SK-N-SH (cell line): Measurements from ENCODE around the gene ZSWIM8. TPM values are rescaled to one million over a fixed set of nuclear protein-coding genes. Genes with fewer than 3 reads are reported as not detected.

Experiments used
- CTCF ChIA-PET: fragments of 300-600, 350-600 bp; formaldehyde crosslinking; extraction: SDS; loops from one replicate; lab custom pipeline; 2021; lab: Yijun Ruan, JAX
- POLR2A ChIA-PET: fragments of 350-600 bp; sonication (Branson Sonifier 250); formaldehyde crosslinking; extraction: SDS; loops from one replicate; lab custom pipeline; 2020; ENCODE audit warnings: antibody characterized with exemption, inconsistent platforms; lab: Yijun Ruan, JAX
- DNase-seq: peaks from one replicate; pipeline ENCODE4 v3.0.0; 2012
- H2AFZ ChIP-seq: fragments of 200-600 bp; sonication (generic); 2 replicates; pipeline ENCODE4 v1.8.1; 2016; ENCODE audit warnings: antibody characterized with exemption, mild to moderate bottlenecking, low read depth
- H3F3A ChIP-seq: fragments of 200-600 bp; sonication (generic); replicated peaks from 2 replicates; pipeline ENCODE3; 2016; ENCODE audit warnings: antibody characterized with exemption, mild to moderate bottlenecking; ENCODE audit not compliant: insufficient read depth
- H3K27ac ChIP-seq, 2 experiments: fragments of 200-500 bp in 1 of 2; fragments of 200-600 bp in 1 of 2; sonication (Bioruptor generic) in 1 of 2; sonication (generic), shearing (Covaris generic) in 1 of 2; 2 replicates each; pipeline versions ENCODE4 v1.5.1 to v1.6.1; 2014 to 2016; ENCODE audit warnings: low read depth in 2 of 2, inconsistent platforms in 1 of 2, low read length in 1 of 2, mild to moderate bottlenecking in 1 of 2, mixed read lengths in 1 of 2
- H3K27me3 ChIP-seq: fragments of 200-600 bp; sonication (generic), shearing (Covaris generic); 2 replicates; pipeline ENCODE4 v1.6.1; 2016; ENCODE audit warnings: mixed run types; ENCODE audit not compliant: insufficient read depth
- H3K36me3 ChIP-seq, 2 experiments: fragments of 200-500 bp in 1 of 2; fragments of 200-600 bp in 1 of 2; sonication (Bioruptor generic) in 1 of 2; sonication (generic) in 1 of 2; replicated peaks in 1 of 2; 2 replicates each; pipeline versions ENCODE3 to v1.5.1; 2014 to 2016; ENCODE audit warnings: low read length in 1 of 2, mild to moderate bottlenecking in 1 of 2; ENCODE audit not compliant: insufficient read depth in 2 of 2, control insufficient read depth in 1 of 2
- H3K4me1 ChIP-seq, 2 experiments: fragments of 200-500 bp in 1 of 2; fragments of 200-600 bp in 1 of 2; sonication (Bioruptor generic) in 1 of 2; sonication (generic), shearing (Covaris generic) in 1 of 2; 2 replicates each; pipeline versions ENCODE4 v1.5.1 to v1.6.1; 2014 to 2016; ENCODE audit warnings: low read depth in 1 of 2, low read length in 1 of 2, mixed run types in 1 of 2; ENCODE audit not compliant: insufficient read depth in 2 of 2, control insufficient read depth in 1 of 2
- H3K4me2 ChIP-seq: fragments of 200-600 bp; sonication (generic), shearing (Covaris generic); 2 replicates; pipeline ENCODE4 v1.6.1; 2017; ENCODE audit warnings: mixed run types
- H3K4me3 ChIP-seq, 2 experiments: fragments of 200-500 bp in 1 of 2; fragments of 200-600 bp in 1 of 2; sonication (Bioruptor generic) in 1 of 2; sonication (generic), shearing (Covaris generic) in 1 of 2; 2 replicates each; pipeline versions ENCODE4 v1.5.1 to v1.8.1; 2014 to 2016; ENCODE audit warnings: low read depth in 2 of 2, inconsistent platforms in 1 of 2, low read length in 1 of 2, mild to moderate bottlenecking in 1 of 2, mixed read lengths in 1 of 2, moderate library complexity in 1 of 2
- H3K79me2 ChIP-seq: fragments of 200-600 bp; sonication (generic); 2 replicates; pipeline ENCODE4 v1.8.1; 2017; ENCODE audit warnings: mild to moderate bottlenecking; ENCODE audit not compliant: insufficient read depth
- H3K9ac ChIP-seq: fragments of 200-600 bp; sonication (generic); 2 replicates; pipeline ENCODE4 v1.6.1; 2017; ENCODE audit warnings: mixed run types
- H3K9me2 ChIP-seq: fragments of 200-600 bp; sonication (generic); 2 replicates; pipeline ENCODE4 v1.6.1; 2017; ENCODE audit warnings: mixed run types
- H3K9me3 ChIP-seq: fragments of 200-600 bp; sonication (generic); 2 replicates; pipeline ENCODE4 v1.6.1; 2017; ENCODE audit warnings: mixed run types, mild to moderate bottlenecking, moderate library complexity
- H4K20me1 ChIP-seq: fragments of 200-600 bp; sonication (generic); 2 replicates; pipeline ENCODE4 v1.6.1; 2017; ENCODE audit warnings: mild to moderate bottlenecking, mixed run types; ENCODE audit not compliant: insufficient read depth
- CTCF ChIP-seq: fragments of 200-600 bp; sonication (generic); IDR thresholded peaks from 2 replicates; pipeline ENCODE4 v1.6.1; 2017; ENCODE audit warnings: antibody characterized with exemption, mild to moderate bottlenecking, moderate library complexity
- ELF1 ChIP-seq: IDR thresholded peaks from 2 replicates; pipeline ENCODE4 v1.4.0; 2012
- EZH2phosphoT487 ChIP-seq: fragments of 200-600 bp; sonication (generic); IDR thresholded peaks from 2 replicates; pipeline ENCODE4 v1.6.1; 2017; ENCODE audit warnings: low read depth, mixed run types, mild to moderate bottlenecking, antibody characterized with exemption, moderate library complexity, borderline replicate concordance
- FOXJ3 ChIP-seq: sonication (generic); formaldehyde crosslinking; IDR thresholded peaks from 2 replicates; pipeline ENCODE4 v1.5.1; 2020; ENCODE audit warnings: mild to moderate bottlenecking, missing genetic modification reagents
- GABPA ChIP-seq: IDR thresholded peaks from 2 replicates; pipeline ENCODE4 v1.4.0; 2012; ENCODE audit warnings: low read depth, mild to moderate bottlenecking
- JUND ChIP-seq: IDR thresholded peaks from 2 replicates; pipeline ENCODE4 v1.4.0; 2012
- MXI1 ChIP-seq: IDR thresholded peaks from 2 replicates; pipeline ENCODE4 v1.6.1; 2012; ENCODE audit warnings: mild to moderate bottlenecking, low read depth, low read length, improper control_type of control experiment
- NRF1 ChIP-seq: IDR thresholded peaks from 2 replicates; pipeline ENCODE4 v1.6.1; 2012; ENCODE audit warnings: low read depth, mild to moderate bottlenecking, low read length
- POLR2AphosphoS5 ChIP-seq: IDR thresholded peaks from 2 replicates; pipeline ENCODE4 v1.6.1; 2012; ENCODE audit warnings: low read depth, low read length
- SIN3A ChIP-seq: IDR thresholded peaks from 2 replicates; pipeline ENCODE4 v1.6.1; 2012; ENCODE audit warnings: low read depth, mild to moderate bottlenecking, low read length, moderate library complexity, borderline replicate concordance
- TAF1 ChIP-seq: IDR thresholded peaks from 2 replicates; pipeline ENCODE4 v1.6.1; 2012; ENCODE audit warnings: low read depth, mild to moderate bottlenecking, low read length, moderate library complexity, borderline replicate concordance
- TEAD4 ChIP-seq: IDR thresholded peaks from 2 replicates; pipeline ENCODE4 v1.4.0; 2012; ENCODE audit warnings: mild to moderate bottlenecking, borderline replicate concordance; ENCODE audit not compliant: insufficient read depth
- YY1 ChIP-seq: IDR thresholded peaks from 2 replicates; pipeline ENCODE4 v1.4.0; 2012; ENCODE audit warnings: low read depth, mild to moderate bottlenecking
- WGBS: methylation state at CpG from one replicate; pipeline ENCODE4 v1.1.6; 2017; ENCODE audit warnings: low lambda C conversion rate; 5-methylcytosine and 5-hydroxymethylcytosine counted together
- polyA plus RNA-seq, 3 experiments: library from polyadenylated mRNA; depleted of rRNA; stranded (reverse); fragments of >200 nt; gene quantifications; 2 replicates each; pipeline ENCODE4 v1.2.3, GENCODE V29; 2012
- TF ChIP-seq, protein P1 (sequence below): IDR thresholded peaks from 2 replicates; pipeline ENCODE4 v1.4.0; 2012; ENCODE audit warnings: low read depth, borderline replicate concordance
- TF ChIP-seq, protein P2 (sequence below): IDR thresholded peaks from 2 replicates; pipeline ENCODE4; 2012
- TF ChIP-seq, protein P3 (sequence below): IDR thresholded peaks from 2 replicates; pipeline ENCODE4 v1.4.0; 2012; ENCODE audit warnings: low read depth
- TF ChIP-seq, protein P4 (sequence below): IDR thresholded peaks from 2 replicates; pipeline ENCODE4 v1.4.0; 2012; ENCODE audit warnings: low read depth, borderline replicate concordance

Gene ZSWIM8
- polyA plus RNA-seq, 1 of the 3 experiments (the other 2 are of a cell fraction) = 97.3 TPM

DNA sequence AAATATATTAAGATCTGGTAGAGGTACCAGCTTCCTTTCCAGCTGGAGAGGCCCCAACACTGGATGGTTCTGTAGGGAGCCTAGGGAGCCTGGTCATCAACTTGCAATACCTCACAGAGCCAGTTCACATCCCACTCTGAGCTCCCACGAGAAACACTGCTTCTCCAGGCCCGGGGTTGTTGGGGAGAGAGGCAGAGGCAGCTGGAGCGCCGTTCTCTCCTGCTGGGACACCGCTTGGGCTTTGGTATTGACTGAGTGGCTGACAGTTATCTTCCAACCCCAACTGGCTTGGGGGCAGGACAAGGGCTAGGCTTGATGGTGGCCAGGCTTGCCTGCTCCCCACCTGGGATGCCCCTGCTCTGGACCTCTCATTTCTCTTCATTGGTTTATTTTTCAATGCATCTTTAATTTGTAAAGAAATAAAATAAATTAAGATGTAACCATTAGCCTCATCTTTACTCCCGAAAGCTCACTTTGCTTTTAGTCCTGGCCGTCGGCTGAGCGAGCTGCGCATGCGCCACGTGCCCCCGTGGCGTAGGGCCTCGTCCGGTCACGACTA lies 13.6 kb upstream of the ZSWIM8 start:
- peak overlapping the region; percentile 90 for H3K4me2 ChIP-seq
- H3K79me2 ChIP-seq = peaks cover 36% of the 10 kb centered on the region
- DNase-seq = no peak
- no peaks in the 10 kb centered on the region for H3K9me3 ChIP-seq
- peak overlapping the region; percentile 59 for H2AFZ ChIP-seq
- ChIA-PET CTCF (interaction anchor here (0.7 to 5.3 kb wide), 6 partner anchors 9 to 227 kb away, joined by 3 to 25 read pairs (median 6); partner anchors contain the start of genes CHCHD1 and ZSWIM8), POLR2A (interaction anchor here (1.2 to 3.0 kb wide), 9 partner anchors 9 to 276 kb away, joined by 3 to 29 read pairs (median 4); partner anchors contain the start of genes CHCHD1, PPP3CB, SEC24C and ZSWIM8)
- peak overlapping the region; percentile 79 to 88 for H3K4me3 ChIP-seq
- H3F3A ChIP-seq = peaks cover 33% of the 10 kb centered on the region
- peaks cover 9% of the 10 kb centered on the region; the same call in 1 of the 2 replicates for H4K20me1 ChIP-seq
- no peaks in the 10 kb centered on the region for H3K27me3 ChIP-seq
- H3K36me3 ChIP-seq = peaks cover 46 to 51% of the 10 kb centered on the region in 2 experiments
- H3K9me2 ChIP-seq = no peaks in the 10 kb centered on the region
- peaks cover 16 to 30% of the 10 kb centered on the region in 2 experiments for H3K4me1 ChIP-seq
- H3K9ac ChIP-seq = peak overlapping the region; percentile 79
- TF ChIP-seq CTCF (peak; percentile 11; the same call in 1 of the 2 replicates), GABPA (no peak), NRF1 (peak; percentile 93)
- TF ChIP-seq, protein P1, sequence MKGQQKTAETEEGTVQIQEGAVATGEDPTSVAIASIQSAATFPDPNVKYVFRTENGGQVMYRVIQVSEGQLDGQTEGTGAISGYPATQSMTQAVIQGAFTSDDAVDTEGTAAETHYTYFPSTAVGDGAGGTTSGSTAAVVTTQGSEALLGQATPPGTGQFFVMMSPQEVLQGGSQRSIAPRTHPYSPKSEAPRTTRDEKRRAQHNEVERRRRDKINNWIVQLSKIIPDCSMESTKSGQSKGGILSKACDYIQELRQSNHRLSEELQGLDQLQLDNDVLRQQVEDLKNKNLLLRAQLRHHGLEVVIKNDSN = peak; percentile 70; the same call in 1 of the 2 replicates
- H3K27ac ChIP-seq = peak overlapping the region; percentile 88 to 98
- WGBS = 5% methylated on average over 15 of the region's 17 CpGs

GRCh38 chr10:73772281-73773151 lies 12.9 kb upstream of the ZSWIM8 start:
- Histone ChIP-seq H3K27ac (peak overlapping the region; percentile 88 to 98), H3K9me2 (no peaks in the 10 kb centered on the region), H3F3A (peaks cover 33% of the 10 kb centered on the region), H3K79me2 (peaks cover 43% of the 10 kb centered on the region), H2AFZ (peak overlapping the region; percentile 56; the same call in 1 of the 2 replicates), H3K9me3 (no peaks in the 10 kb centered on the region), H3K9ac (peak overlapping the region; percentile 79), H3K4me2 (peak overlapping the region; percentile 90), H3K36me3 (peaks cover 45% of the 10 kb centered on the region in 2 experiments), H3K27me3 (no peaks in the 10 kb centered on the region), H3K4me3 (peak overlapping the region; percentile 79 to 88), H3K4me1 (peaks cover 16 to 30% of the 10 kb centered on the region in 2 experiments), H4K20me1 (peaks cover 9% of the 10 kb centered on the region; the same call in 1 of the 2 replicates)
- under 1% methylated on average over 32 of the region's 101 CpGs for WGBS
- ChIA-PET CTCF (interaction anchor here (0.7 to 5.3 kb wide), 6 partner anchors 8 to 227 kb away, joined by 3 to 25 read pairs (median 6); partner anchors contain the start of genes CHCHD1 and ZSWIM8), POLR2A (interaction anchor here (1.0 to 3.0 kb wide), 10 partner anchors 9 to 277 kb away, joined by 3 to 29 read pairs (median 4); partner anchors contain the start of genes CHCHD1, PPP3CB, SEC24C and ZSWIM8)
- peak; percentile 95 for DNase-seq
- peak; percentile 48; the same call in 1 of the 2 replicates for TF ChIP-seq JUND
- TF ChIP-seq GABPA = peak; percentile 45
- no peak for TF ChIP-seq FOXJ3 (CRISPR knock-in tag)
- TF ChIP-seq, protein P2, sequence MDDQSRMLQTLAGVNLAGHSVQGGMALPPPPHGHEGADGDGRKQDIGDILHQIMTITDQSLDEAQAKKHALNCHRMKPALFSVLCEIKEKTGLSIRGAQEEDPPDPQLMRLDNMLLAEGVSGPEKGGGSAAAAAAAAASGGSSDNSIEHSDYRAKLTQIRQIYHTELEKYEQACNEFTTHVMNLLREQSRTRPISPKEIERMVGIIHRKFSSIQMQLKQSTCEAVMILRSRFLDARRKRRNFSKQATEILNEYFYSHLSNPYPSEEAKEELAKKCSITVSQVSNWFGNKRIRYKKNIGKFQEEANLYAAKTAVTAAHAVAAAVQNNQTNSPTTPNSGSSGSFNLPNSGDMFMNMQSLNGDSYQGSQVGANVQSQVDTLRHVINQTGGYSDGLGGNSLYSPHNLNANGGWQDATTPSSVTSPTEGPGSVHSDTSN = peak; percentile 56
- TF ChIP-seq ELF1 = peak; percentile 54; the same call in 1 of the 2 replicates
- TF ChIP-seq MXI1 = peak; percentile 31
- TF ChIP-seq YY1 = peak; percentile 86
- TF ChIP-seq, protein P3, sequence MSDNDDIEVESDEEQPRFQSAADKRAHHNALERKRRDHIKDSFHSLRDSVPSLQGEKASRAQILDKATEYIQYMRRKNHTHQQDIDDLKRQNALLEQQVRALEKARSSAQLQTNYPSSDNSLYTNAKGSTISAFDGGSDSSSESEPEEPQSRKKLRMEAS = no peak
- TF ChIP-seq NRF1 = peak; percentile 45
- TF ChIP-seq POLR2AphosphoS5 = peak; percentile 85
- TF ChIP-seq TAF1 = peak; percentile 56; the same call in 1 of the 2 replicates
- 0 out of 2 replicates have a peak, but pooled peaks have one; percentile 26 for TF ChIP-seq TEAD4
- TF ChIP-seq SIN3A = peak; percentile 86; the same call in 1 of the 2 replicates
- TF ChIP-seq, protein P4, sequence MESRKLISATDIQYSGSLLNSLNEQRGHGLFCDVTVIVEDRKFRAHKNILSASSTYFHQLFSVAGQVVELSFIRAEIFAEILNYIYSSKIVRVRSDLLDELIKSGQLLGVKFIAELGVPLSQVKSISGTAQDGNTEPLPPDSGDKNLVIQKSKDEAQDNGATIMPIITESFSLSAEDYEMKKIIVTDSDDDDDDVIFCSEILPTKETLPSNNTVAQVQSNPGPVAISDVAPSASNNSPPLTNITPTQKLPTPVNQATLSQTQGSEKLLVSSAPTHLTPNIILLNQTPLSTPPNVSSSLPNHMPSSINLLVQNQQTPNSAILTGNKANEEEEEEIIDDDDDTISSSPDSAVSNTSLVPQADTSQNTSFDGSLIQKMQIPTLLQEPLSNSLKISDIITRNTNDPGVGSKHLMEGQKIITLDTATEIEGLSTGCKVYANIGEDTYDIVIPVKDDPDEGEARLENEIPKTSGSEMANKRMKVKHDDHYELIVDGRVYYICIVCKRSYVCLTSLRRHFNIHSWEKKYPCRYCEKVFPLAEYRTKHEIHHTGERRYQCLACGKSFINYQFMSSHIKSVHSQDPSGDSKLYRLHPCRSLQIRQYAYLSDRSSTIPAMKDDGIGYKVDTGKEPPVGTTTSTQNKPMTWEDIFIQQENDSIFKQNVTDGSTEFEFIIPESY = 0 out of 2 replicates have a peak, but pooled peaks have one; percentile 68
- no peak for TF ChIP-seq EZH2phosphoT487
